Measurements from ENCODE around the gene CLEC17A. TPM values are rescaled to one million over a fixed set of nuclear protein-coding genes. Genes with fewer than 3 reads are reported as not detected.

The CLEC17A gene
- total and polyA plus RNA-seq, 3 donors from 2014 or later, result 0.56 to 1.4 (median 1.3) TPM

GRCh38 chr19:14554382-14554812 is 28.5 kb upstream of the CLEC17A start:
- intact Hi-C loops (cut with DNase I; ENCODE audit: low total_unique reads), result no loop called here
- Histone ChIP-seq H3K9me3 (no peaks in the 10 kb centered on the region), H3K27me3 (no peaks in the 10 kb centered on the region), H3K4me1 (peaks cover 34% of the 10 kb centered on the region), H3K4me3 (no peak overlapping the region), H3K27ac (peak overlapping the region; percentile 8 to 29), H3K36me3 (ENCODE audit: low read depth, missing control alignments) (no peaks in the 10 kb centered on the region)
- 48 to 68% methylated on average over 2 to 6 of the region's 6 CpGs for WGBS, 2 donors
- TF ChIP-seq CTCF (IDR thresholded peaks at IDR 0.05) (no peak), POLR2A (IDR thresholded peaks at IDR 0.05) (no peak)
- peak; percentile 63 for DNase-seq

GRCh38 chr19:14555918-14556661 is 26.8 kb upstream of the CLEC17A start:
- Histone ChIP-seq H3K9me3 (no peaks in the 10 kb centered on the region), H3K27me3 (no peaks in the 10 kb centered on the region), H3K27ac (no peak overlapping the region), H3K36me3 (ENCODE audit: low read depth, missing control alignments) (no peaks in the 10 kb centered on the region), H3K4me3 (no peak overlapping the region), H3K4me1 (peaks cover 36% of the 10 kb centered on the region)
- intact Hi-C loops (cut with DNase I; ENCODE audit: low total_unique reads), result no loop called here
- no peak for DNase-seq
- TF ChIP-seq CTCF (IDR thresholded peaks at IDR 0.05) (no peak), POLR2A (IDR thresholded peaks at IDR 0.05) (no peak)
- WGBS, 2 donors, result 70 to 85% methylated on average over 12 of the region's 12 CpGs

GRCh38 chr19:14556662-14557188 is 26.2 kb upstream of the CLEC17A start:
- Histone ChIP-seq H3K27ac (no peak overlapping the region), H3K36me3 (ENCODE audit: low read depth, missing control alignments) (no peaks in the 10 kb centered on the region), H3K4me1 (peaks cover 37% of the 10 kb centered on the region), H3K9me3 (no peaks in the 10 kb centered on the region), H3K27me3 (no peaks in the 10 kb centered on the region), H3K4me3 (no peak overlapping the region)
- no peak for TF ChIP-seq POLR2A (IDR thresholded peaks at IDR 0.05)
- peak; percentile 62 to 92 (median 78) for TF ChIP-seq CTCF (IDR thresholded peaks at IDR 0.05)
- intact Hi-C loops (cut with DNase I; ENCODE audit: low total_unique reads), result no loop called here
- peak; percentile 72 for DNase-seq
- 30 to 76% methylated on average over 3 to 18 of the region's 18 CpGs for WGBS, 2 donors

GRCh38 chr19:14558370-14559066 is 24.4 kb upstream of the CLEC17A start:
- Histone ChIP-seq H3K36me3 (ENCODE audit: low read depth, missing control alignments) (no peaks in the 10 kb centered on the region), H3K27me3 (no peaks in the 10 kb centered on the region), H3K27ac (no peak overlapping the region), H3K9me3 (no peaks in the 10 kb centered on the region), H3K4me3 (no peak overlapping the region), H3K4me1 (peaks cover 40% of the 10 kb centered on the region)
- intact Hi-C loops (cut with DNase I; ENCODE audit: low total_unique reads), result no loop called here
- TF ChIP-seq CTCF (IDR thresholded peaks at IDR 0.05) (no peak), POLR2A (IDR thresholded peaks at IDR 0.05) (no peak)
- WGBS, 2 donors, result 79 to 82% methylated on average over 21 to 23 of the region's 23 CpGs
- DNase-seq, result no peak
